ENCODE data around the gene PMEPA1.

PMEPA1 gene

DNA sequence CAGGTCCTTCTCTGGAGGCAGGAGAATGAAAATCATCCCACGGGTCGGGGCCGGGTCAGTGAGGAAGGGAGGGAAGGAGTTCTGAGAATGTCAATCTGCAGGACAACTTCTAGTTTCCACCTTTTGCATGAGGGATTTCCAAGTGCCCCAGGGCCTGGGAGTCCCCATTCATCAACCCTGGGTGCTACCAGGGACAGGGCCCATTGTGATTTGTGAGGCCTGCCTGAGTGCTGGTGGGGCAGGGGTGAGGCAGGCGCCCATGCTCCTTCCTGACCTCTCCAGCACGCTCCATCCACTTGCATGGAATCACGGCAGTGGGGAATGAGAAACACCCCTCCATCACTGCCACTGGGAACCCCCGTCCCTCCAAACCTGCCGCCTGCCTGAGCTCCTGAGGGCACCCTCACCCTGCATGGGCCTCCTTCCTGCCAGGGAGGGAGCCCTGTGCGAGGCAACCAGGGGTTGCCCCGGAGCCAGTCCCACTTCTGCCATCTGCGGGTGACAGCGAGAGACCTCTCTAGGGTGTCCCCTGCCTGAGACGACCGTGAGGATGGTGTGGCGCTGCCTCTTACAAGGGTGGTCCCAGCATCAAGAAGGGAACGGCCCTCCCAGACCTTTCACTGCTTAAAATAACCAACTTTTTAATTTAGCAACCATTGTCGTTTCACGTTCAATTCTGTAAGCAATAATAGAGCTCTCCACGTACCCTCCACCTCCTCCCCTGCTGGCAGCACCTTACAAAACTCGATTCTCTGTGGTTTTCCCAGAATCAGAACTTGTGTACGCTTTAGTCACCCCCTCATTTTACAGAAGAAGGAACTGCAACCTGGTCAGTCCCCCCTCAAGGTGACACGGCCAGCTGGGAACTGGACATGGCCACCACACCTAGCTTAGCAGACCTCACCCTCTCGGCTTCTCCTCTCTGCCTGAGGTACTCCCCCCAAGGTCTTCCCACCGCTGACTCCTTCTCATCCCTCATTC lies 28.6 kb downstream of the PMEPA1 start:
- Histone ChIP-seq H3K36me3 (ENCODE audit: insufficient read depth, low read length) (no peaks in the 10 kb centered on the region), H3K4me1 (ENCODE audit: insufficient read depth, low read length) (peaks cover 38% of the 10 kb centered on the region), H3K4me3 (ENCODE audit: low read length) (no peak overlapping the region), H2AFZ (ENCODE audit: low read depth, low read length) (no peak overlapping the region), H3K27me3 (ENCODE audit: insufficient read depth, low read length) (no peaks in the 10 kb centered on the region), H3K9me3 (ENCODE audit: low read length) (no peaks in the 10 kb centered on the region)

DNA sequence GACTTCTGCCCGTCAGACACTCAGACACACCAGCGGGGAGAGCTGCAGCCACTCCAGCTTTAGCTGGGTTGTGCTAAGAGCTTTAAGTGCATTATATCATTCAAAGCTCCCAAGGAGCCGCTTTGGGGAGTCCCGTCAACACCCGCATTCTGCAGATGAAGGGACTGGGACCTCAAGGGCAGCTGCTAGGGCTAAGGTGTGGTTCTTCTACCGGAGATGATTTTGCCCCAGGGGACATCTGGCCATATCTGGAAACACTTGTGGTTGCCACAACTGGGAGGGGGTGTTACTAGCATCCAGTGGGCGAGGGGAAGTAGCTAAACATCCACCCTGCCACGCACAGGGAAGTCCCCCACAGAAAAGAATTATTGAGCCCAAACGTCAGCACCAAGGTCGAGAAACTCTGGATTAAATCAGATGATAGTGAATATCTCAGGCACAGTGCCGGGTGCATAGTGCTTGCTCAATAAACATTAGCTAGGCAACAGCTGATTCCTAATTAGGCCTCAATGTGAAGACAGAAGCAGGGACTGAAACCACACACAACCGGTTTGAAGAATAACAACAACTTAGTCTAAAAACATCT lies 29.6 kb downstream of the PMEPA1 start:
- Histone ChIP-seq H3K27me3 (ENCODE audit: insufficient read depth, low read length) (no peaks in the 10 kb centered on the region), H3K9me3 (ENCODE audit: low read length) (no peaks in the 10 kb centered on the region), H2AFZ (ENCODE audit: low read depth, low read length) (no peak overlapping the region), H3K4me1 (ENCODE audit: insufficient read depth, low read length) (peaks cover 28% of the 10 kb centered on the region), H3K36me3 (ENCODE audit: insufficient read depth, low read length) (no peaks in the 10 kb centered on the region), H3K4me3 (ENCODE audit: low read length) (no peak overlapping the region)

DNA sequence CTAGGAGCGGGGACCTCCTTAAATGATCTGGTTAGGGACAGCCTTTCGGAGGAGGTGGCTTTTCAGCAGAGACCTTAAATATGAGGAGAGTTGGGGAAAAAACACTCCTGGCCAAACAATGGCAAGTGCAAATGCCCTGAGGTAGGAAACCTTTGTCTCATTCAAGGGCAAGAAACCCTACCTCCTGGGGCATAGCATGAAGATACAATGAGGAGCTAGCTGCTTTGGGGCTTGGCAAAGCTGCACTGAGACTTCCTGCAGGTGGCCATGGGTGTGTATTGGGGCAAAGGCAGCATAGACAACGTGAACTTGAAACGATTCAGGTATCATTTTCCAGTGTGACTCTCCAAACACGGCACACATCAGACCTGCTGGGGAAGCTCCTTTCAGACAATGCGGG lies 30.7 kb downstream of the PMEPA1 start:
- Histone ChIP-seq H3K4me3 (ENCODE audit: low read length) (no peak overlapping the region), H3K4me1 (ENCODE audit: insufficient read depth, low read length) (peaks cover 17% of the 10 kb centered on the region), H2AFZ (ENCODE audit: low read depth, low read length) (no peak overlapping the region), H3K9me3 (ENCODE audit: low read length) (no peaks in the 10 kb centered on the region), H3K36me3 (ENCODE audit: insufficient read depth, low read length) (no peaks in the 10 kb centered on the region), H3K27me3 (ENCODE audit: insufficient read depth, low read length) (no peaks in the 10 kb centered on the region)

DNA sequence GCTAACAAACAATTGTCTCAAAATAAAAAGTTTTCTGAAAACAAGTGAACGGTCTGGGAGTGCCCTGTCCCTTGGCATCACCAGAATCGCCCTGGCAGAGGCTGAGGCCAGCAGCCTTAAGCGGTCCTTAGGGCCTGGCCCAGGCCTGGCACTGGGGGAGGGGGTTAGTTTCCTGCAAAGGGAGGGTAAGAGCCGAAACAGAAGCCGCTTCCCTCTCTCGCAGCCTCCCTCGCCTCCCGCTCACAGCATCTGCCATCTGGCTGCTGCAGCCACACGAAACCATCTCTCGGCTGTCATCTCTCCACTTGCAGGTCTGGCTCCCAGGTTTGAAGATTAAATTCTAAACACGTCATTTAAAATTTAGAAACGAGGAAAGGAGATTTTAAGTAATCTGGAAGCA lies 31.5 kb downstream of the PMEPA1 start:
- no peak overlapping the region for H3K4me3 ChIP-seq (ENCODE audit: low read length)
- peaks cover 9% of the 10 kb centered on the region for H3K4me1 ChIP-seq (ENCODE audit: insufficient read depth, low read length)
- H3K27me3 ChIP-seq (ENCODE audit: insufficient read depth, low read length), result no peaks in the 10 kb centered on the region
- H2AFZ ChIP-seq (ENCODE audit: low read depth, low read length), result no peak overlapping the region
- no peaks in the 10 kb centered on the region for H3K9me3 ChIP-seq (ENCODE audit: low read length)
- H3K36me3 ChIP-seq (ENCODE audit: insufficient read depth, low read length), result no peaks in the 10 kb centered on the region

DNA sequence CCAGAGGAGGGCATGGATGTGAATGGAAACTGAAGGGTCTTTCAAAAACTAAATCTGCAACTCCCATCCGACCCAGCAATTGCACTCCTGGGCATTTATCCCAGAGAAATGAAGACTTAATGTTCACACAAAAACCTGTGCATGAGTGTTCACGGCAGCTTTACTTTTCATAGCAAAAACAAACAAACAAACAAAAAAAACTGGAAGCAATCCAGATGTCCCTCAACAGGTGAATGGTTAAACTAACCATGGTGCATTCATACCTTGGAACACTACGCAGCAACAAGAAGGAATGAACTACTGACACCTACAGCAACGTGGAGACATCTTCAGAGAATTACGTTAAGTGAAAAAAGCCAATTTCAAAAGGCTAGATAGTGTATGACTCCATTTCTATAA lies 32.2 kb downstream of the PMEPA1 start:
- no peaks in the 10 kb centered on the region for H3K9me3 ChIP-seq (ENCODE audit: low read length)
- H2AFZ ChIP-seq (ENCODE audit: low read depth, low read length), result no peak overlapping the region
- peaks cover 4% of the 10 kb centered on the region for H3K4me1 ChIP-seq (ENCODE audit: insufficient read depth, low read length)
- H3K27me3 ChIP-seq (ENCODE audit: insufficient read depth, low read length), result no peaks in the 10 kb centered on the region
- no peaks in the 10 kb centered on the region for H3K36me3 ChIP-seq (ENCODE audit: insufficient read depth, low read length)
- H3K4me3 ChIP-seq (ENCODE audit: low read length), result no peak overlapping the region

DNA sequence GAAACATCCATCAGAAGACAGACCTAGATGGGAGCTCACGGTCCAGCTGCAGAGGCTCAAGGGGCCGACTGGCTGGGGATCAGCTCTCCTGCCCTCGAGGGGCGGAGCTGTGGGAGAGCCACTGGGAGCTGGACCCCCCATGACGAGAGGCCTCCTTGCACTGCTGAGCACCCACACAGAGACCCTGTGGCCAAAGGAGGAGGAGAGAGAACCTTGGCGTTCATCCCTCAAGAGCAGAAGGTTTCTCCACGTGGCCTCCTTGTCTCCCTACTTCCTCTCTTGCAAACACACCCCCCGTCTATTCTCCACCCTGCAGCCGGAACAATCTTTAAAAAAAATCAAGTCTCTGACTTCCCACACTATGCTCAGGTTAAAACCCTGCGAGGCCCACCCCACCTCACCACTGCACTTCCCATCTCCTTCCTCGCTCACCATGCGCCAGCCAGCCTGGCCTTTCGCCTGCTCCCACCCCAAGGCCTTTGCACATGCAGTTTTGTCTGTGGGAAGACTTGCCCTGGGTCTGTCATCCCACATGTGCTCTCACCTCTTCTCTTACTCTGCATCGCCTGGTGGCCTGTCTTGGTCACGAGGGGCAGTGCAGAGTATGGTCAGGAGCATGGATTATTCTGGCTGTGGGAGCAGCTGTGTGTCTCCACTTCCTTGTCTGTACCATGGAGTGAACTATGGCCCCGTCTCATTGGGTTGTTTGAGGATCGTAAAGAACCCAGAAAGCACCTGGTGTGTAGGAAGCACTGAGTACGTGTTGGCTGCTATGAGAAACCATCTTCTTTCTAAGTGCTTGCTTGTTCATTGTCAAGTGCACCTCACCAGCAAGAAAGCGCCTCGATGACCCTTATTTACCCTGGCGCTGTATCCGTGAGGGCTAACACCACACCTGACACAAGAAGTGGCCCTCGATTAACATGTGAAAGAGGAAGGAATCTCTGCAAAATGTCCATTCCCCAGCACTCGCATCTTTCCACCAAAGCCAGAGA lies 32.9 kb downstream of the PMEPA1 start:
- no peak overlapping the region for H2AFZ ChIP-seq (ENCODE audit: low read depth, low read length)
- no peak overlapping the region for H3K4me3 ChIP-seq (ENCODE audit: low read length)
- no peaks in the 10 kb centered on the region for H3K27me3 ChIP-seq (ENCODE audit: insufficient read depth, low read length)

DNA sequence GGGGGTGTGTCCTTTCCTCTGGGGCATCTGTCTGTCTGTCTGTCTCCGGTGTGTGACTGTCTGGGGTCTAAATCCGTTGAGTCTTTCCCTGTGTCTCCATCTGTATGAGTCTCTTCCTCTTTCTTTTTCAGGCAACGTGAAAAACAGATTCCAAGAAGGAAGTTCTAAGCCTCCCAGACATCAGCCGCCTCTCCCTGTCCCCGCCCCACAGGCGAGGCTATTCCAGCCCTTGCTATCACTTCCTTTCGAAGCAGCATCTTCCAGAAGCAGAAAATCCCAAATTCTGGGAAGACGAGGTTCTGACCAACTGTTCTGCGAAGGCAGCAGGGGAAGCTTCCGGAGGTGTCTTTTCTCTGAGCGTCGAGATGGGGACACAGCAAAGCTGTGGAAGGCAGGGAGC lies 34.0 kb downstream of the PMEPA1 start:
- Histone ChIP-seq H2AFZ (ENCODE audit: low read depth, low read length) (no peak overlapping the region), H3K27me3 (ENCODE audit: insufficient read depth, low read length) (no peaks in the 10 kb centered on the region), H3K4me1 (ENCODE audit: insufficient read depth, low read length) (peaks cover 7% of the 10 kb centered on the region), H3K4me3 (ENCODE audit: low read length) (no peak overlapping the region), H3K9me3 (ENCODE audit: low read length) (no peaks in the 10 kb centered on the region), H3K36me3 (ENCODE audit: insufficient read depth, low read length) (no peaks in the 10 kb centered on the region)

More for the DNA sequence above, 32.9 kb downstream of the PMEPA1 start:
- Histone ChIP-seq H3K36me3 (ENCODE audit: insufficient read depth, low read length) (no peaks in the 10 kb centered on the region), H3K9me3 (ENCODE audit: low read length) (no peaks in the 10 kb centered on the region), H3K4me1 (ENCODE audit: insufficient read depth, low read length) (peaks cover 4% of the 10 kb centered on the region)

DNA sequence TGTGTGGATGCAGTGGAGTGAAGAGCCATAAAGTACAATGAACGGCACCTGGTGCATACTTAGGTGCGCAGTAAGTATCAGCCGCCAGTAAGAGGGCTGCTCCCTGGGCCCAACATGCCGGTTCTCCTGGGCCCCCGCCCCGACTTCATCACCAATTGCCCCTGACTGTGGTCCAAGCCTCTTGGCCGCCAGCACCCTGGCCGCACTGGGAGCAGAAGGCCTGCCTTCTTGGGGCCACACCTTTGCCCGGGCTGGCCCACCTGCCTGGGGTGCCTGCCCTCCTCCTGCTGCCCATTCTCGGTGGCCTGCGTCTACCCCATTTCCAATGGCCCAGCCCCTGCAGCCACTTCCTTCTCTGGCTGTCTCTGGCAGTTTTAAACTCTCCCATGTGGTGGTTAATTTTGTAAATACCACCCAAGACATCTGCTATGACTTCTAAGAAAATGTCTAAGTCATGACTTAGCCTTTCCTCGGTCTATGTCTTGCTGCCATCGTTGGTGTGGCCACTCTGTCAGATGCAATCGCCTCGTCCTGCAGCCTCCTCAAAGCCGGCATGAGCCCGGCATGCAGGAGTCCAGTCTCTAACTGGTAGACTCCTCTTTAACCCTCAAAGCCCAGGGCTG lies 36.8 kb downstream of the PMEPA1 start:
- Histone ChIP-seq H3K4me1 (ENCODE audit: insufficient read depth, low read length) (peaks cover 7% of the 10 kb centered on the region), H3K9me3 (ENCODE audit: low read length) (no peaks in the 10 kb centered on the region), H3K36me3 (ENCODE audit: insufficient read depth, low read length) (no peaks in the 10 kb centered on the region), H3K27me3 (ENCODE audit: insufficient read depth, low read length) (no peaks in the 10 kb centered on the region), H2AFZ (ENCODE audit: low read depth, low read length) (no peak overlapping the region), H3K4me3 (ENCODE audit: low read length) (no peak overlapping the region)

DNA sequence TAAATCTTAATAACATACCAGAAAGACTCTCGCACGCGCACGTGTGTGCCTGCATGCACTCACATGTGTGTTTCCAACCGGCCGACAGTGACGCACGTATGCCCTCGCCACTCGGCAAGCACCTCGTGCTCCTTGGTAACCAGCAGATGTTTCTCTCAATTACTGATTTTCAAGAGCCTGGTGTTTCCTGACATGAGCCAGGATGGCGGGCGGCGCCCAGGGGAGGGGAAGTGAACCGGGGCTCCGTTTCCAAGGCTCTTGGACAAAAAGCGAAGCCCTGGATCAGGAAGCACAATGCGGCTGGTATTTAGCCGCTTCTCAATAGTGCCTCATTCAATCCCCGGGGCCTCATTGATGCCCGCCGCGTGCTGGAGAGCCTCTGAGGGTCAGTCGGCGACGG lies 37.7 kb downstream of the PMEPA1 start:
- no peaks in the 10 kb centered on the region for H3K9me3 ChIP-seq (ENCODE audit: low read length)
- H3K4me1 ChIP-seq (ENCODE audit: insufficient read depth, low read length), result peaks cover 7% of the 10 kb centered on the region
- no peak overlapping the region for H2AFZ ChIP-seq (ENCODE audit: low read depth, low read length)
- H3K4me3 ChIP-seq (ENCODE audit: low read length), result no peak overlapping the region
- H3K36me3 ChIP-seq (ENCODE audit: insufficient read depth, low read length), result no peaks in the 10 kb centered on the region
- no peaks in the 10 kb centered on the region for H3K27me3 ChIP-seq (ENCODE audit: insufficient read depth, low read length)

DNA sequence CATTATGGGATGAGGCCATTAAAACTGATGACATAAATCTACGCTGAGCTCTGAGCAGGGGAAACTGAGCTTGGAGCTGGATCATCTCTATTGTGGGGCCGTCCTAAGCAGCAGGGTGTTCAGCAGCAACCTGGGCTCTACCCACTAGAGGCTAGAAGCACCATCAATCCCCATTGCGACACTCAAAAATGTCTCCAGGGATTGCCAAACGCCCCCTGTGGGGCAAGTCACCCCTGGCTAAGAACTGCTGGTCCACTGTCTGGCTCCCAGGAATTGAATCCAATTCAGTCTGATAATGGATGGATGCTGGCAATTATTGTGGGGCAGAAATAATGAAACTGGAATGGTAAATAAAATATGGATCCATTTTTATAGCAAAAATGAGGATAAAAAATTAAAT lies 38.2 kb downstream of the PMEPA1 start:
- Histone ChIP-seq H3K36me3 (ENCODE audit: insufficient read depth, low read length) (no peaks in the 10 kb centered on the region), H2AFZ (ENCODE audit: low read depth, low read length) (no peak overlapping the region), H3K9me3 (ENCODE audit: low read length) (no peaks in the 10 kb centered on the region), H3K4me3 (ENCODE audit: low read length) (no peak overlapping the region), H3K4me1 (ENCODE audit: insufficient read depth, low read length) (peaks cover 7% of the 10 kb centered on the region), H3K27me3 (ENCODE audit: insufficient read depth, low read length) (no peaks in the 10 kb centered on the region)

DNA sequence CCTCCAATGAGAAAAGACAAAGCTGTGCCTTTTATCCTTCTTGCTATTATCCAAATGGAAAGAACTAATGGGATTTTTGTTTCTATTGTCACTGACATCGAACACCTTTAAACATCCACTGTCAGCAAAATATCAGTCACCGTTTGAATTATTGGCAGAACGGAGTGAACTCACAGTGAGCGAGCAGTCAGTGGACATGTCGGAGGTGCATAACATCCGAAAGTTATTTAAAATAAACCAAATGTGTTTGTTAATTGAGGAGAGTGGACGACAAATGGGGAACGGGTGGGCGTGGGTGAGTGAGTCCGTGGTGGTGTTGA lies 38.8 kb downstream of the PMEPA1 start:
- no peak overlapping the region for H3K4me3 ChIP-seq (ENCODE audit: low read length)
- no peak overlapping the region for H2AFZ ChIP-seq (ENCODE audit: low read depth, low read length)
- no peaks in the 10 kb centered on the region for H3K9me3 ChIP-seq (ENCODE audit: low read length)
- H3K36me3 ChIP-seq (ENCODE audit: insufficient read depth, low read length), result no peaks in the 10 kb centered on the region
- H3K4me1 ChIP-seq (ENCODE audit: insufficient read depth, low read length), result peaks cover 7% of the 10 kb centered on the region
- no peaks in the 10 kb centered on the region for H3K27me3 ChIP-seq (ENCODE audit: insufficient read depth, low read length)

DNA sequence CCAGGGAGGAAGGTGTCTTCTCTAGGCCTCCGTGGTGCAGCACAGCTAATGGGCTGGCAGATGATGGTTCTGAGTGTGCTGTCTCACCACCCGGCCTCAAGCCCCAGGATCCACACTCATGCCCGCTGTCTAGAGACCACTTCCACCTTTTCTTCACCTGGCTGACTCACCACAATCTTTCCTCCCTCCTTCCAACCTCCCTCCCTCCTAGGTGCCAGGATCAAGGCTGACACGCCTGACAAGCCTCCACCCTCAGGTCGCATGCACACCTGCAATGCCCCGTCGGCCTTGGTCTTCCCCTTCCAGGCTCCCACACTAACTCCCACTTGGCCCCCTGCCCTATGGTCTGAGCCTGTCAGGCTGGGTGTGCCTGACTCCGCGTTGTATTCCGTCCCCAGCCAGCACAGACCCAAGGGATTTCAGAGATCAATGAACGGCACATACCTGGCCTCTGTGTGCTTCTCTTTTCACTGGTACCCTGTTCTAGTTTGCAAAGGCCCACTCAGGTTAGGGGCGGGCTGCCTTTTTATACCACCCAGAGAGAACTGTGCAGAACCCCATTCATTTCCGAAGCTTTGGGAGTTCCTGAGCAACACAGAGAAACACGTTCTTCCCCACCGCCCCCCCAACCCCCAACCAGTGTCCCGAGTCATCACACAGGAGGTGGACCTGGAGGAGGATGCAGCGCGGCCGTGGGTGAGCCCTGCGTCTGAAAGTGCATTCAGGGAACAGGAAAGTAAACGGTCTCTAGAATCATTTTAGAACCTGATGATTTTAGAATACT lies 39.3 kb downstream of the PMEPA1 start:
- Histone ChIP-seq H3K4me1 (ENCODE audit: insufficient read depth, low read length) (peaks cover 7% of the 10 kb centered on the region), H3K4me3 (ENCODE audit: low read length) (no peak overlapping the region), H3K9me3 (ENCODE audit: low read length) (no peaks in the 10 kb centered on the region), H2AFZ (ENCODE audit: low read depth, low read length) (no peak overlapping the region), H3K36me3 (ENCODE audit: insufficient read depth, low read length) (no peaks in the 10 kb centered on the region), H3K27me3 (ENCODE audit: insufficient read depth, low read length) (no peaks in the 10 kb centered on the region)
